ENCODE data around the gene ATP1B4. TPM values are rescaled to one million over a fixed set of nuclear protein-coding genes. Genes with fewer than 3 reads are reported as not detected.
A peak's percentile ranks its signal among the peaks of the same experiment; 100 is the strongest.

The ATP1B4 gene
- total and polyA plus RNA-seq, 10 of the 15 experiments (the other 5 are each of a cell fraction or from before 2014, with no cell fraction given): not detected

DNA sequence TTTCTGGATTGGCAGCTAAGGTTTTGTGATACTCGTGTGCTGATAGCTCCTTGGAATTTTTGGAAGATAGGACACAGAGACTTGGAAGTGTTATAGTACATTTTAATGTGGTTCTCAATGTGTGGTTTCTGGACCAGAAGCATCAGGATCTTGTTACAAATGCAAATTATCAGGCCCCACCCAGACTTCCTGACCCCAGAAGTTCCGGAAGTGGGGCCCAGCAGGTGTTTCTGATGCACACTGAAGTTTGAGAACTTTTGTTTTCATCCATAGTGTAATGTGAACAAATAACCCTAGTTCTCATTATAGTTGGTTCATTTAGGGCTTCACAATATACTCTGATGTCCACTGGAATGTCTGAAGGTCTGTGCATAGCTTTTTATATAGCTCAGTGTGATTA is 57.6 kb downstream of the ATP1B4 start:
- in situ Hi-C loops (cut with MboI): no loop called here
- ChIA-PET RAD21 (ENCODE audit: unreplicated experiment) (no interaction called here), SMC1A (ENCODE audit: uncharacterized antibody, unreplicated experiment) (interaction anchor here (1.0 to 2.0 kb wide), 2 partner anchors 10 to 50 kb away, joined by 3 to 4 read pairs; partner anchors contain the start of gene LAMP2), POLR2A (no interaction called here), CTCF (interaction anchor here (1.1 kb wide), 1 partner anchor 54 kb away, joined by 3 read pairs; no protein-coding TSS in a partner anchor)
- Histone ChIP-seq H3K4me1 (ENCODE audit: control insufficient read depth, insufficient read depth, low read length) (no peaks in the 10 kb centered on the region; the same call in 1 of the 2 replicates), H3K4me3 (no peak overlapping the region), H3K4me2 (ENCODE audit: control insufficient read depth, insufficient read depth) (no peak overlapping the region), H3K79me2 (ENCODE audit: control insufficient read depth, insufficient read depth, low read length) (no peaks in the 10 kb centered on the region), H4K20me1 (ENCODE audit: control insufficient read depth, insufficient read depth) (no peaks in the 10 kb centered on the region), H3K36me3 (ENCODE audit: control insufficient read depth in 2 of 2, insufficient read depth in 2 of 2, low read length in 1 of 2) (no peaks in the 10 kb centered on the region), H3K9ac (ENCODE audit: control insufficient read depth, insufficient read depth, low read length) (no peak overlapping the region), H3K27ac (ENCODE audit: control insufficient read depth, insufficient read depth) (peak overlapping the region; percentile 29; the same call in 1 of the 2 replicates), H3K27me3 (replicated peaks in 1 of 2; ENCODE audit: control insufficient read depth in 2 of 2, insufficient read depth in 2 of 2, low read length in 1 of 2) (no peaks in the 10 kb centered on the region), H2AFZ (ENCODE audit: control insufficient read depth, low read depth, low read length) (peak overlapping the region; percentile 20), H3K9me3 (replicated peaks; ENCODE audit: control insufficient read depth, insufficient read depth, low read length) (no peaks in the 10 kb centered on the region)
- FAIRE-seq (no peak), ATAC-seq (peak; percentile 22; the same call in 1 of the 3 replicates), DNase-seq (ENCODE audit: low read depth, low spot score) (no peak)
- TF ChIP-seq, protein P1, sequence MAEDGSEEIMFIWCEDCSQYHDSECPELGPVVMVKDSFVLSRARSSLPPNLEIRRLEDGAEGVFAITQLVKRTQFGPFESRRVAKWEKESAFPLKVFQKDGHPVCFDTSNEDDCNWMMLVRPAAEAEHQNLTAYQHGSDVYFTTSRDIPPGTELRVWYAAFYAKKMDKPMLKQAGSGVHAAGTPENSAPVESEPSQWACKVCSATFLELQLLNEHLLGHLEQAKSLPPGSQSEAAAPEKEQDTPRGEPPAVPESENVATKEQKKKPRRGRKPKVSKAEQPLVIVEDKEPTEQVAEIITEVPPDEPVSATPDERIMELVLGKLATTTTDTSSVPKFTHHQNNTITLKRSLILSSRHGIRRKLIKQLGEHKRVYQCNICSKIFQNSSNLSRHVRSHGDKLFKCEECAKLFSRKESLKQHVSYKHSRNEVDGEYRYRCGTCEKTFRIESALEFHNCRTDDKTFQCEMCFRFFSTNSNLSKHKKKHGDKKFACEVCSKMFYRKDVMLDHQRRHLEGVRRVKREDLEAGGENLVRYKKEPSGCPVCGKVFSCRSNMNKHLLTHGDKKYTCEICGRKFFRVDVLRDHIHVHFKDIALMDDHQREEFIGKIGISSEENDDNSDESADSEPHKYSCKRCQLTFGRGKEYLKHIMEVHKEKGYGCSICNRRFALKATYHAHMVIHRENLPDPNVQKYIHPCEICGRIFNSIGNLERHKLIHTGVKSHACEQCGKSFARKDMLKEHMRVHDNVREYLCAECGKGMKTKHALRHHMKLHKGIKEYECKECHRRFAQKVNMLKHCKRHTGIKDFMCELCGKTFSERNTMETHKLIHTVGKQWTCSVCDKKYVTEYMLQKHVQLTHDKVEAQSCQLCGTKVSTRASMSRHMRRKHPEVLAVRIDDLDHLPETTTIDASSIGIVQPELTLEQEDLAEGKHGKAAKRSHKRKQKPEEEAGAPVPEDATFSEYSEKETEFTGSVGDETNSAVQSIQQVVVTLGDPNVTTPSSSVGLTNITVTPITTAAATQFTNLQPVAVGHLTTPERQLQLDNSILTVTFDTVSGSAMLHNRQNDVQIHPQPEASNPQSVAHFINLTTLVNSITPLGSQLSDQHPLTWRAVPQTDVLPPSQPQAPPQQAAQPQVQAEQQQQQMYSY (CRISPR knock-in tag; IDR thresholded peaks at IDR 0.05): no peak
- 0 out of 2 replicates have a peak, but pooled peaks have one; percentile 9 for TF ChIP-seq RUNX3 (IDR thresholded peaks at IDR 0.05; ENCODE audit: low read length)
- intact Hi-C loops (cut with micrococcal nuclease; ENCODE audit: unreplicated experiment): no loop called here
- no TSS peak for BruUV-seq (replicated peaks)
- WGBS (ENCODE audit: insufficient coverage, insufficient replicate concordance, low lambda C conversion rate, missing lambda C conversion rate): 0% methylated on average over 2 of the region's 2 CpGs

GRCh38 chrX:120426599-120426998 is 64.7 kb downstream of the ATP1B4 start:
- DNase-seq (ENCODE audit: low read depth, low spot score): no peak
- no TSS peak for BruUV-seq (replicated peaks)
- TF ChIP-seq KLF5 (IDR thresholded peaks at IDR 0.05; ENCODE audit: partially characterized antibody) (no peak), CREM (IDR thresholded peaks at IDR 0.05; ENCODE audit: low read depth) (no peak), MXI1 (IDR thresholded peaks at IDR 0.05; ENCODE audit: low read depth, low read length) (no peak), POLR2AphosphoS5 (IDR thresholded peaks at IDR 0.05; ENCODE audit: low read length) (no peak), MYC (IDR thresholded peaks at IDR 0.05; ENCODE audit: insufficient read depth, insufficient read length, insufficient replicate concordance, low read length, severe bottlenecking) (no peak), MYB (IDR thresholded peaks at IDR 0.05; ENCODE audit: borderline replicate concordance, low read depth, low read length) (no peak), RAD21 (IDR thresholded peaks at IDR 0.05; ENCODE audit: insufficient read depth, low read depth, low read length) (no peak)
- no peak for ATAC-seq
- Histone ChIP-seq H3K27me3 (replicated peaks in 1 of 2; ENCODE audit: control insufficient read depth in 2 of 2, insufficient read depth in 2 of 2, low read length in 1 of 2) (no peaks in the 10 kb centered on the region), H3K36me3 (ENCODE audit: control insufficient read depth in 2 of 2, insufficient read depth in 2 of 2, low read length in 1 of 2) (no peaks in the 10 kb centered on the region), H3K27ac (ENCODE audit: control insufficient read depth, insufficient read depth) (no peak overlapping the region), H3K4me2 (ENCODE audit: control insufficient read depth, insufficient read depth) (no peak overlapping the region), H3K79me2 (ENCODE audit: control insufficient read depth, insufficient read depth, low read length) (no peaks in the 10 kb centered on the region), H3K9me3 (replicated peaks; ENCODE audit: control insufficient read depth, insufficient read depth, low read length) (no peaks in the 10 kb centered on the region), H3K4me1 (ENCODE audit: control insufficient read depth, insufficient read depth, low read length) (no peaks in the 10 kb centered on the region), H3K4me3 (no peak overlapping the region), H4K20me1 (ENCODE audit: control insufficient read depth, insufficient read depth) (no peaks in the 10 kb centered on the region), H2AFZ (ENCODE audit: control insufficient read depth, low read depth, low read length) (no peak overlapping the region), H3K9ac (ENCODE audit: control insufficient read depth, insufficient read depth, low read length) (no peak overlapping the region)
- ChIA-PET SMC1A (ENCODE audit: uncharacterized antibody, unreplicated experiment) (interaction anchor here (1.3 kb wide), 1 partner anchor 46 kb away, joined by 3 read pairs; no protein-coding TSS in a partner anchor), CTCF (interaction anchor here (0.7 to 2.4 kb wide), 4 partner anchors 10 to 212 kb away, joined by 3 to 6 read pairs (median 4); no protein-coding TSS in a partner anchor), POLR2A (interaction anchor here (1.2 kb wide), 1 partner anchor 12 kb away, joined by 3 read pairs; no protein-coding TSS in a partner anchor), RAD21 (ENCODE audit: unreplicated experiment) (no interaction called here)
- in situ Hi-C loops (cut with MboI): no loop called here
- intact Hi-C loops (cut with micrococcal nuclease; ENCODE audit: unreplicated experiment): no loop called here
- FAIRE-seq: no peak
